IMR-90 (cell line): ENCODE measurements around the gene ASXL1.

ENCODE experiments used
- CEBPB ChIP-seq: IDR thresholded peaks from 2 replicates; pipeline ENCODE4 v1.6.1; 2012; ENCODE audit warnings: low read depth, low read length, improper control_type of control experiment
- CHD1 ChIP-seq: IDR thresholded peaks from 2 replicates; pipeline ENCODE4 v1.6.1; 2012; ENCODE audit warnings: low read depth, low read length, improper control_type of control experiment
- CTCF ChIP-seq: conservative IDR thresholded peaks from 2 replicates; pipeline ENCODE4 v1.5.1; 2012; ENCODE audit warnings: mild to moderate bottlenecking, low read depth, low read length, improper control_type of control experiment
- FOS ChIP-seq: fragments of 150-350 bp; IDR thresholded peaks from 2 replicates; pipeline ENCODE4 v1.6.1; 2016; ENCODE audit warnings: low read depth, low read length
- MAFK ChIP-seq: IDR thresholded peaks from 2 replicates; pipeline ENCODE4 v1.6.1; 2012; ENCODE audit warnings: low read depth, low read length, improper control_type of control experiment
- MXI1 ChIP-seq: IDR thresholded peaks from 2 replicates; pipeline ENCODE4 v1.6.1; 2012; ENCODE audit warnings: low read depth, mild to moderate bottlenecking, low read length, moderate library complexity, borderline replicate concordance
- NFE2L2 ChIP-seq: fragments of 150-350 bp; IDR thresholded peaks from 2 replicates; pipeline ENCODE4 v1.6.1; 2016; ENCODE audit warnings: low read depth, mild to moderate bottlenecking, low read length
- POLR2A ChIP-seq: IDR thresholded peaks from 2 replicates; pipeline ENCODE4 v1.6.1; 2012; ENCODE audit warnings: mild to moderate bottlenecking, low read depth, low read length
- RAD21 ChIP-seq: IDR thresholded peaks from 2 replicates; pipeline ENCODE4 v1.6.1; 2012; ENCODE audit warnings: low read length, improper control_type of control experiment
- SMC3 ChIP-seq: fragments of 150-350 bp; IDR thresholded peaks from 2 replicates; pipeline ENCODE4 v1.6.1; 2016; ENCODE audit warnings: low read depth, mild to moderate bottlenecking, antibody characterized with exemption, low read length, moderate library complexity
- TF ChIP-seq, protein P1 (sequence below): fragments of 150-350 bp; IDR thresholded peaks from 2 replicates; pipeline ENCODE4 v1.6.1; 2017; ENCODE audit warnings: mild to moderate bottlenecking, antibody characterized with exemption, low read length, low read depth

- no peak for TF ChIP-seq CTCF
- no peak for TF ChIP-seq MAFK
- no peak for TF ChIP-seq POLR2A
- no peak for TF ChIP-seq CHD1
- no peak for TF ChIP-seq CEBPB
- no peak for TF ChIP-seq RAD21
- TF ChIP-seq NFE2L2: no peak
- no peak for TF ChIP-seq MXI1
- no peak for TF ChIP-seq FOS
- TF ChIP-seq SMC3: no peak
- TF ChIP-seq, protein P1, sequence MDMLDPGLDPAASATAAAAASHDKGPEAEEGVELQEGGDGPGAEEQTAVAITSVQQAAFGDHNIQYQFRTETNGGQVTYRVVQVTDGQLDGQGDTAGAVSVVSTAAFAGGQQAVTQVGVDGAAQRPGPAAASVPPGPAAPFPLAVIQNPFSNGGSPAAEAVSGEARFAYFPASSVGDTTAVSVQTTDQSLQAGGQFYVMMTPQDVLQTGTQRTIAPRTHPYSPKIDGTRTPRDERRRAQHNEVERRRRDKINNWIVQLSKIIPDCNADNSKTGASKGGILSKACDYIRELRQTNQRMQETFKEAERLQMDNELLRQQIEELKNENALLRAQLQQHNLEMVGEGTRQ: no peak
These were observed 31.7 kb upstream of the ASXL1 start for GRCh38 chr20:32326504-32326845.
